HCT116 (cell line): Measurements from ENCODE around the gene CEP152.

ENCODE experiments used
- CTCF ChIP-seq, 3 experiments: fragments of 200-600 bp in 1 of 3; sonication (generic) in 1 of 3; IDR thresholded peaks in 2 of 3; conservative IDR thresholded peaks in 1 of 3; 2 replicates each; pipeline ENCODE4 v1.5.1; 2012 to 2017; ENCODE audit warnings: low read depth in 2 of 3, low read length in 2 of 3, antibody characterized with exemption in 1 of 3, borderline replicate concordance in 1 of 3, control low read depth in 1 of 3, mild to moderate bottlenecking in 1 of 3, mixed read lengths in 1 of 3, mixed run types in 1 of 3, moderate library complexity in 1 of 3; ENCODE audit not compliant: insufficient read depth in 1 of 3
- JUND ChIP-seq: IDR thresholded peaks from 2 replicates; pipeline ENCODE4 v1.6.1; 2012
- POLR2AphosphoS5 ChIP-seq: IDR thresholded peaks from 2 replicates; pipeline ENCODE4 v1.6.1; 2011; ENCODE audit warnings: mild to moderate bottlenecking, low read depth, low read length, moderate library complexity
- SRF ChIP-seq: IDR thresholded peaks from 2 replicates; pipeline ENCODE4 v1.6.1; 2012; ENCODE audit warnings: low read depth
- ZBTB33 ChIP-seq: IDR thresholded peaks from 2 replicates; pipeline ENCODE4 v1.6.1; 2011; ENCODE audit warnings: mild to moderate bottlenecking, low read length, moderate library complexity; ENCODE audit not compliant: insufficient replicate concordance; ENCODE audit errors: extremely low read depth

- no peak for TF ChIP-seq CTCF (IDR thresholded peaks at IDR 0.05 in 2 of 3, conservative IDR thresholded peaks at IDR 0.05 in 1 of 3; ENCODE audit: borderline replicate concordance in 1 of 3, insufficient read depth in 1 of 3, low read depth in 2 of 3, low read length in 2 of 3)
- TF ChIP-seq JUND = no peak
- TF ChIP-seq SRF = no peak
- no peak for TF ChIP-seq POLR2AphosphoS5
- TF ChIP-seq ZBTB33 = no peak
Measured at GRCh38 chr15:48781481-48782081, 29.3 kb downstream of the CEP152 start.
